Measurements from ENCODE around the gene C13orf42.
"Not testable (repeated sequence)": the region's sequence is repeated elsewhere in the genome, so short reads cannot be mapped to it uniquely, and the experiment has no call there.

C13orf42 gene

DNA sequence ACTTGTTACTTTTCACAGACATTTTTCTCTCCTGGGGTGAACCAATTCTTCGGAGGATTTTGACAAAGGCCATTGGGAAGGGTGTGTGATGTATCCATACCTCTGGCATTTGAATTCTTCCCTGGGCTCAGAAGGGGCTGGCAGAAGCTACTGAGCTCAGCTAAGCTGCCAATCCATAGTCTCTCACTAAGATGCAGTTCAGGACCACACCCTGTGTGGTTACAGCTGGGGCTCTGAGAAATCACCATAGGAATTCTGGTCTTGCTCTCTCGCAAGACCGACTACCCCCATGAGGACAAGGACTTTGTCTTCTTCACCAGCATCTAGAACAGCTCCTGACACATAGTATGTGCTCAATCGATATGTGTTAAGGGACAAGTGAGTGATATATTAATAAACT, 6.0 kb downstream of the C13orf42 start:
- TF ChIP-seq ZNF274 (IDR thresholded peaks at IDR 0.05; ENCODE audit: low read depth, low read length), result no peak
- no peak overlapping the region for H3K4me3 ChIP-seq (ENCODE audit: low read length)

DNA sequence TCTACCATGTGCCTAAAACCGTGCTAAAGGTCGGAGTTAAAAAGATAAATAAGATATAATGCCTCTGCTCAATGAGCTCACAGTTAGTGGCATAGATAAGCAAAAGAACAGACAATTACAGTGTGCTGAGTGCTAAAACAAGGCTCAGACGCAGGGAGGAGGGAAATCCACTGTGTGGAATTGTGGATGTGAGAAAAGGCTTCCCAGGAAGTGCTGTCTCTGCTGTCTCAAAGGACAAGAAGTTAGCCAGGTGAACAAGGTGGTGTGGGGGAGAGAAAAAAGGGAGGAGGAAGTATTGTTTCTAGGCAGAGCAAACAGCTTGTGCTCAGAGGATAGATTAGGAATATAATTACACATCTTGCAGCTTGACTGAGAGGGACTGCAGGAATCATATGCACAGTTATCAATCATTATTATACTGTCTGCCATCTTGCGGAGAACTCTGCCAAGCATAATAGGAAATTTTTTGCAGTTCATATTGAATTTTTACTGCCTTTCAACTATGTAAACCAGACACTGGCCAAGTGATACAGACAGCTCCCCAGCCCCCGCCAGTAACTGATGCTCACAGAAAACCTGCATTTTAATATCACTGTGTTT, 9.3 kb downstream of the C13orf42 start:
- H3K4me3 ChIP-seq (ENCODE audit: low read length), result no peak overlapping the region
- TF ChIP-seq ZNF274 (IDR thresholded peaks at IDR 0.05; ENCODE audit: low read depth, low read length), result no peak

DNA sequence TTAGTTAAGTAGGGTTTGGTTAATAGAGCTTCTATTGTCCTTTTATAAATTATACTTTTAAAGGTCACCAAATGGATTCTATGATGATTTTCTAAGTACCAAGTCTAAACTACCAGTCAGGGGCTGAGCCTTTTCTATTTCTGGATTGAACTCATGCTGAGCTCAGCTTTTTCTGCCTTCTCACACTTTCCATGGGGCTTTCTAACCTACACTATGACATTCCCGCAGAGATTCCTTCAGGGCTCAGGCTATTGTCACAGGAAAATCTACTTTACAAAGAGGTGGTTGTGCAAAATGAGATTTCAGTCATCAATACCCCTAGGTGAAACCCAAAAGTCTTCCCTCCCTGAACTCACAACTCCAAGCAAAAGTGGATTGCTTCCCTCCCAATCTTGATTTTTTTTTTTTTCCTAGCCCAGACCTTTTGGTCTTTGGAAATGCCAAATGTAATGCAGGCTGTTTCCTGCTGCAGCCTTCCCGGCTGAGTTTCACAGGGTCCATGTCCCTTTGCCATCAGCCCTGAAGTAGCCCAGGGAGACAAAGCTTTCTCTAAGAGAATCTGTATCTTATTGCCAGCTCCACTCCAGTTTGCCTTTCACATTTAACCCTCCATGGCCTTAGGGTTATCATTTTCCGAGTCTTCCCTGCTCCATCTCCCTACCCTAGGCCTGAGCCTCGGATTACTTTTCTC, 13.6 kb downstream of the C13orf42 start:
- TF ChIP-seq ZNF274 (IDR thresholded peaks at IDR 0.05; ENCODE audit: low read depth, low read length), result no peak
- H3K4me3 ChIP-seq (ENCODE audit: low read length), result no peak overlapping the region

DNA sequence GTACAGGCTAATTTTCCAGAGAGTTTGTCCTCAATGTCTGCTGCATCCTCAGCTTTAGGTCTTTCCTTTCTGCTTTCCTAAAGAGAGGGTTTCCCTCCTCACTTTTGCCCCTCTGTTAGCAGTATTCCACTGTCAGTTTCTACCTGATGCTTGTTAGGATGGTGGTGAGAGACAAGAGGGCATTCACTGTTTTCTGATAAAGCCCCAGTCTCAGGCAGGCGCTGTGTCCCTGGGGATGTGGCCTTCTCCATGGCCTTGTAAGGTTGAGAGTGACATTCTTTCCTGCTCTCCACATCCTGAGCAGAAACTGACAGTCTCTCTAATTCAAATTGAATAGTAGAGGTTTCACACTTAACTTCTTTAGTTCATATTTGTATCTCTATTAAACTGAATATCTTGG, 14.9 kb downstream of the C13orf42 start:
- no peak overlapping the region for H3K4me3 ChIP-seq (ENCODE audit: low read length)
- no peak for TF ChIP-seq ZNF274 (IDR thresholded peaks at IDR 0.05; ENCODE audit: low read depth, low read length)

DNA sequence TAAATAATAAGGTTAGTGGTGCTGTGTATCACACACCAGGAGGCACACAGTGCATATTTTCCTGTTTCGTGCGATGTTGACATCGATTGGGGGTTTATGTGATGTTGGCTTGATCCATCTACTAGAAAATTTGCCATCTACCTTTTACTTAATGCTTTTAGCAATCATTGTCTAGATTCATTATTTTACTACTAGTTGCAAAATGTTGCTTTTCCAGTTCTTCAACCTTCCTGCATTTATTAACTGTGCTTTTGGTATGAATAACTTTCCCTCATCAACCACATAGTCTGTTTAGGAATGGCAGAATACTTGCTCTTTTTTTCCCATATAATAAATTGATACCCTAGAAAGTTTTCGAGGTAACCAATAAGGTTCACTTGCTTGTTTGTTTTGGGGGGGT, 17.5 kb downstream of the C13orf42 start:
- no peak for TF ChIP-seq ZNF274 (IDR thresholded peaks at IDR 0.05; ENCODE audit: low read depth, low read length)
- no peak overlapping the region for H3K4me3 ChIP-seq (ENCODE audit: low read length)

DNA sequence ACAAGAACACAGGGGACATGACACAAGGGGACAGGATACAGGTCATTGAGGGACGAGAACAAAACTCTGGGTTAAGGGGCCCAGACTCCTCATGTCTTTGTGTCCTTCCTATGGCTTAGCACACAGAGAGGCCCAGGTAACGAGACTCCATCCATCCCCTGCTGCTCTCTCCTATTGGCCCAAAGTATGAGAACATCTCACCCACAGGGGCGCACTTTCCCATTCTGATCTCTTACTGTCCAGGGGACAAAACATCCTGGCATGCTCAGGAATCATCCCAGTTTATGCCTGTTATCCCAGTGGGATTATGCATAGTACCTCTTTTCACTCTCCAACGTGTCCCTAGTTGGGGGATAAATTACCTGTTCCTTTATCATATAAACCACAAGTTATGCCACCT, 19.2 kb downstream of the C13orf42 start:
- TF ChIP-seq ZNF274 (IDR thresholded peaks at IDR 0.05; ENCODE audit: low read depth, low read length), result no peak
- H3K4me3 ChIP-seq (ENCODE audit: low read length), result no peak overlapping the region

DNA sequence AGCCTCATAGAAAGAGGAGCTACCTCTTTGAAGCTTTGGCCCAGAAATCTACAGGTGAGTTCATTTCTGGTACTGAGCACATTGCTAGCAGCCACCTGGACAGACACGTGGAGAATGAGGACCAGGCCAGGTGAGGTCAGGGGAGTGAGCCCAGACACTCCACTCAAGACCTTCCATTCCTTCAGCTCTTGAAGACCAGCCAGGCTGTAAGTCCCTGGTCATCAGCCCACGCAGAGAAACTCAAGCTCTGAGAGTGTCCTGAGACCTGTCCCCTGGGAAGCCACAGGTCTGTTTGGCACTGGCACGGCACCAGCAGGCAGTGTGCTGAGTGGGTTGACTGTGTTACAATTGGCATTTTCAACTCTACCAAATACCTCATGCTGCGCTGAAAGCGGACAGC, 27.4 kb downstream of the C13orf42 start:
- no peak for TF ChIP-seq ZNF274 (IDR thresholded peaks at IDR 0.05; ENCODE audit: low read depth, low read length)
- no peak overlapping the region for H3K4me3 ChIP-seq (ENCODE audit: low read length)

DNA sequence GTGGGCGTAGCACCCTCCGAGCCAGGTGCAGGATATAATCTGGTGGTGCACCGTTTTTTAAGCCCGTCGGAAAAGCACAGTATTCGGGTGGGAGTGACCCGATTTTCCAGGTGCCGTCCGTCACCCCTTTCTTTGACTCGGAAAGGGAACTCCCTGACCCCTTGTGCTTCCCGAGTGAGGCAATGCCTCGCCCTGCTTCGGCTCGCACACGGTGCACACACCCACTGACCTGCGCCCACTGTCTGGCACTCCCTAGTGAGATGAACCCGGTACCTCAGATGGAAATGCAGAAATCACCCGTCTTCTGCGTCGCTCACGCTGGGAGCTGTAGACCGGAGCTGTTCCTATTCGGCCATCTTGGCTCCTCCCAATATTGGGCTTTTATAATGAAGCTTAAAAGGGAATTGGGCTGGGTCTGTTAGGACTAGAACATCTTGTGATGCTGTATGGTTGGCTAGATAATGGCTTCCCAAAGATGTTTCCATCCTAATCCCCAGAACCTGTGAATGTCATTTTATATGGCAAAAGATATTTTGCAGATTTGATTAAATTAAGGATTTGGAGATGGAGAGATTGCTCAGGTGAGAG, 30.5 kb downstream of the C13orf42 start:
- H3K4me3 ChIP-seq (ENCODE audit: low read length), result not testable (repeated sequence)

DNA sequence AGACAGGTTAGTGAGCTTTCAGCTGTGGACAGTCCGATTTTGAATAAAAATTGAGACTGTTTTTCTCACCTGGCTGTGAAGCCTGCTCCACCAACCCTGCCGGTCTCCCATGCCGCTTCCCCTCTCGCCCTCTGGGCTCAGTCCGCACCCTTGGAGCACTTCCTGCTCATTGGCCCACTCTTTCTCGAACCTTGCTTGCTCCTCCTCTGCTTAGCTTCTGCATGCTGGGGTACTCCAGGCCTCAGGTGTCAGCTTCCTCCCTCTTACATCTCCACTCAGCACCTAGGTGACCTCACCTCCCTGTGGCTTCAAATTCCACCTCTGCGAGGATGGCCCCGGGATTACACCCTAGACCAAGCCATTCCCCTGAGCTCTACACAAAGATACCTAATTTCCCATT, 39.6 kb downstream of the C13orf42 start:
- no peak for TF ChIP-seq ZNF274 (IDR thresholded peaks at IDR 0.05; ENCODE audit: low read depth, low read length)
- H3K4me3 ChIP-seq (ENCODE audit: low read length), result no peak overlapping the region

DNA sequence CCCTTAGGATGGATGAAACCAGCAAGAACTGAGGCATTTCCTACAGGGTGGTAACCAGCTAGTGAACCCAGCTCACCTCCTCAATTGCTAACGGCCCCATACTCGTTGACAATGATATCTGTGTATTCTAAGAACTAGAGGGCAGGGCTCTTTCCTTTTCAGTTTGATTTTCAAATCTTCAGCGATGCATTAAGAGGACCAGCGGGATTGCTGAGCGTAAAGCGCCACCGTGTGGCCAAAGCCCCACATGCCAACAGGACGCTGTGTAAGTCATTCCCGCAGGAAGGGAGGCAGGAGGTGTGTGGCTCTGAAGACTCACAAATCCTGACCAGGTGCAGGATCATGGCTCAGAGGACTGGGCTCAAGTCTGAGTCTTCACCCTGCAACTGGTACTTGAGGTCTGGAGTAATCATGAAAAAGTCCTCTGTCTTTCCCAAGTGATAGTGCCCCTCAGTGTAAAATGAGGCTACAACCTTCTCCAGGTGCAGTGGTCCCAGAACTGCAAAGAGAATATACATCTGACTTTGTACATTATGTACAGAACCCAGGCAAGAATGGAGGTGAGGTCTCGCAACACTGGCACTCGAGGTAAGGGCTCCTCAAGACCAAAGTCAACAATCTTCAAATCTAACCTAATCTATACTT, 40.9 kb downstream of the C13orf42 start:
- no peak overlapping the region for H3K4me3 ChIP-seq (ENCODE audit: low read length)
- no peak for TF ChIP-seq ZNF274 (IDR thresholded peaks at IDR 0.05; ENCODE audit: low read depth, low read length)

DNA sequence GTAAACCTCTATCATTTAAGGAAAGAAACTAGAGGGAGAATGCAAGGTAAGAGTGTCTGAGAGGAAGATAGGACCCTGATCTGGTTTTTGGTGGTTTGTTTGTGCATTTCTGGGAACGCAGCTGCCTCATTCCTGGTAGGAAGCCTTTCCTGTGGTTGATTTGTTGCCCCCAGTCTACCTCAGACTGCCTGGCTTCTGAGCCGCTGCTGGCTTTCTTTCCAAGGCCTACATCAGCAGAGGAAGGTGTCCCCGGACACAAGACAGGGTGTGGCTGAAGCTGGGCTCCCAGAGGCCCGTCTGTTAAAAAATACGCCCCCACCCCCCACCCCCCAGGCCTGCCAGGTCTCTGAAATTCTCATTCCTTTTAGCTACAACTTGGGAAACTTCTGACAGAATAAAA, 42.6 kb downstream of the C13orf42 start:
- TF ChIP-seq ZNF274 (IDR thresholded peaks at IDR 0.05; ENCODE audit: low read depth, low read length), result no peak
- no peak overlapping the region for H3K4me3 ChIP-seq (ENCODE audit: low read length)

DNA sequence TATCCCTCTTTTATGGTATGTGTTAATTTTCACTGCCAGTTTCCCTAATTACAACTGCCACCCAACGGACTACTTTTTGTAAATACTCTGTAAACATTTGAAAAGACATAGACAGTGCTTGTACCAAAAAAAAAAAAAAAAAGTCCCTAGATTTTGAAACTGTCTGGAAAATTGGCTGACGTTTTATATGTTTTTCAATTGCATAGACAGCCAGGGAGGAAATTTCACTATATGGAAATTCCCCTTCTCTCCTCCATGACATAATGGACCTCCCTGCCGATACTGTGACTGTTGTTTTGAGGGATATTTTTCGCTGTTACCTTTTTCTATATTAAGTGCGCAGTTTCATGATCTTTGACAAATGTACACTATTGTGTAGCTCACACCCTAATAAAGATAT, 43.4 kb downstream of the C13orf42 start:
- TF ChIP-seq ZNF274 (IDR thresholded peaks at IDR 0.05; ENCODE audit: low read depth, low read length), result no peak
- H3K4me3 ChIP-seq (ENCODE audit: low read length), result no peak overlapping the region

DNA sequence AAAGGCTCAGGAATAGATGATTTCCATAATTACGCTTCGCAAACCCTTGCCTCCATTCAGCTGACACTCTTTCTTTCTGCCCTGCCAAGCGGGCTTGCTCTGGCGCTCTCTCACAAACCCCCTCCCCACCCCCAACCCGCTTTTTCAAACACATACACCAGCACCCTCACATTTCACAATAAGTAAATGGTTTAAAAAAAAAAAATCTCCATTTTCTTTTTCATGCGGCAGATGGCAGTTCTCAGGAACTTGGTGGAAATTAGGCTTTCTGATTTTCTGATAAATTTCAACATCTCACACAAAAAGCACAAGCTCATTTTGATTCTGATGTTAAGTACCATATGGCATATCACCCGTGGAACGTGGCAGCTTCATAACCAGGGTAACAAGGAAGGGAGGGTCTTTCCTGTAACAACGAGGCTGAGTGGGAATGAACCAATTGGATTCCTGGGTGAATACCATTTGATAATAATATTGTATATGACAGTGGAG, 43.8 kb downstream of the C13orf42 start:
- no peak overlapping the region for H3K4me3 ChIP-seq (ENCODE audit: low read length)
- no peak for TF ChIP-seq ZNF274 (IDR thresholded peaks at IDR 0.05; ENCODE audit: low read depth, low read length)

DNA sequence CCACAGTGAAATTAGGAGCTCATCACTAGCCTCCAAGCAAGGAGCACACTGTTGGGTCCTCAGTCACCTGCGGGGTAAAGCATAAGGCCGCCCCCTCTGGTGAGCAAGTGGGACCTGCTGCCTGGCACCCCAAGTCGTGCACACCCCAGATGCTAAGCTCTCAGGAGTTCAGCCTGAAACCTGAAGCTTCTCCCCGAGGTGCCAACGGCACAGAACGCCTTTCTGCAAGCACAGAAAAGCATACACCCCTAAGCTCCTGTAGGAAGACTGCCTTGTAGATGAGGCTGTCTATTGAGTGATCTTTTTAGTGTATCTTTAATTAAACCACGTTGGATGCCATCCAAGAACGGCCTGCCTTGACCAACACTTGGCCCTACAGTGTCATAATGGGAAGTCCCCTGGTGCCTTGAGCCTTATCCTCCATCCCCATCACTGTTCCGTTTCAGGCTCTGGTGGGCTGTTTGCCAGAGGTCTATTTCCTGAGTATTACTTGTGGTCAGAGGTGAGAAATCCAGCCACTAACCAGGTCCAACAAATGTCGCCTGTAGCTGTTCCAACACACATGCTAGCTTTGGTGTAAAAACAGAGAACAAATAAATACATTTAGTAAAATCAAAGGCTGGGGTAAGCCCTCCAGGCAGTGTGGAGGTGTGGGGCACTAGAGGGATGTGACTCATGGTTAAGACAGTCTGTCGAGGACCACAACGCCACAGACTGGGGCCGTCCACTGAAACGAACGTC, 44.8 kb downstream of the C13orf42 start:
- TF ChIP-seq ZNF274 (IDR thresholded peaks at IDR 0.05; ENCODE audit: low read depth, low read length), result no peak
- H3K4me3 ChIP-seq (ENCODE audit: low read length), result no peak overlapping the region

All from GM08714 (cell line).